ENCODE measurements around the gene ERF.

DNA sequence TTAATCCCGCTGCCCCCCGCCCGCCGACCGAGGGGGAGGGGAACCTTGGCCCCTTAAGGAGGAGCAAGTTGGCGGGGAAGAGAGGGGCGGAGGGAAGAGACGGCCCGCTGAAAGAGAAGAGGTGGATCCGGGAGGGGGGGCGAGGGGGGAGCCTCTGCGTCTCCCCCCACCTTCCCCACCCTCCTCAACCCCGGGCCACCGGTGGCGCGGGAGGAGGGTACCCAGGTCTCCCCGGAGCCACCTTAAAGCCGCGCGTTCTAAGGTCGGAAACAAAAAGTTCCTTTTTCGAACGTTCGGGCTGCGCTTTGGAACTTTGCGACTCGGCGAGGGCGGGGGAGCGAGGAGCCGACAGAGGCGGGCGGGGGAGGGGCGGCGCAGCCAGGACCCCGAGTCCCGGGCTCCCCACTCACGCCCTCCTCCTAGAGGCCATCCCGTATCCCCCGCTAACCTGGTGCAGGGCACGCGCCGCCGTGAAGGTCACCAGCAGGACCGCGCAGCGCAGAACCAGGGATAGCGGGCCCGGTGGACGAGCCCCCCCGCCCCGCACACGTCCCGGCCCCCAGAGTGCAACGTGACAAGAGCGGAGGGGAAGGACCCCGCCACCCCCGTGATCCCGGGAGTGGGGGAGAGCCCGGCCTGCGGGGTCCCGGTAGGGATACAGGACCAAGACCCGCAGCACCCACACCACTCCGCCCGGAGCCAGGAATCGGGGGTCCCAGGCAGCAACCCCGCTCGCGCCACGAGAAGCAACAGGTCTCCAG, 659 bp downstream of the ERF start:
- TF ChIP-seq POLR2A (IDR thresholded peaks at IDR 0.05; ENCODE audit: low read depth, low read length) (no peak; the same call in 1 of the 2 replicates), RAD21 (IDR thresholded peaks at IDR 0.05; ENCODE audit: low read length) (no peak)
- TF ChIP-seq, protein P1, sequence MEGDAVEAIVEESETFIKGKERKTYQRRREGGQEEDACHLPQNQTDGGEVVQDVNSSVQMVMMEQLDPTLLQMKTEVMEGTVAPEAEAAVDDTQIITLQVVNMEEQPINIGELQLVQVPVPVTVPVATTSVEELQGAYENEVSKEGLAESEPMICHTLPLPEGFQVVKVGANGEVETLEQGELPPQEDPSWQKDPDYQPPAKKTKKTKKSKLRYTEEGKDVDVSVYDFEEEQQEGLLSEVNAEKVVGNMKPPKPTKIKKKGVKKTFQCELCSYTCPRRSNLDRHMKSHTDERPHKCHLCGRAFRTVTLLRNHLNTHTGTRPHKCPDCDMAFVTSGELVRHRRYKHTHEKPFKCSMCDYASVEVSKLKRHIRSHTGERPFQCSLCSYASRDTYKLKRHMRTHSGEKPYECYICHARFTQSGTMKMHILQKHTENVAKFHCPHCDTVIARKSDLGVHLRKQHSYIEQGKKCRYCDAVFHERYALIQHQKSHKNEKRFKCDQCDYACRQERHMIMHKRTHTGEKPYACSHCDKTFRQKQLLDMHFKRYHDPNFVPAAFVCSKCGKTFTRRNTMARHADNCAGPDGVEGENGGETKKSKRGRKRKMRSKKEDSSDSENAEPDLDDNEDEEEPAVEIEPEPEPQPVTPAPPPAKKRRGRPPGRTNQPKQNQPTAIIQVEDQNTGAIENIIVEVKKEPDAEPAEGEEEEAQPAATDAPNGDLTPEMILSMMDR (conservative IDR thresholded peaks at IDR 0.05; ENCODE audit: low read depth, low read length): no peak
- TF ChIP-seq, protein P2, sequence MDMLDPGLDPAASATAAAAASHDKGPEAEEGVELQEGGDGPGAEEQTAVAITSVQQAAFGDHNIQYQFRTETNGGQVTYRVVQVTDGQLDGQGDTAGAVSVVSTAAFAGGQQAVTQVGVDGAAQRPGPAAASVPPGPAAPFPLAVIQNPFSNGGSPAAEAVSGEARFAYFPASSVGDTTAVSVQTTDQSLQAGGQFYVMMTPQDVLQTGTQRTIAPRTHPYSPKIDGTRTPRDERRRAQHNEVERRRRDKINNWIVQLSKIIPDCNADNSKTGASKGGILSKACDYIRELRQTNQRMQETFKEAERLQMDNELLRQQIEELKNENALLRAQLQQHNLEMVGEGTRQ (IDR thresholded peaks at IDR 0.05; ENCODE audit: low read depth, low read length): no peak
